K562 (cell line): ENCODE measurements around the gene MAD1L1. TPM values are rescaled to one million over a fixed set of nuclear protein-coding genes. Genes with fewer than 3 reads are reported as not detected.

Source experiments
- ATAC-seq: fragments of 200-7000 bp; cut with Tn5 transposase; 3 replicates; pipeline ENCODE4 v1.9.1; 2020; ENCODE audit warnings: moderate library complexity
- BruUV-seq: library from RNA; stranded (reverse); fragments of 400-500 nt; replicated peaks from 2 replicates; lab custom pipeline; 2021; lab: Mats Ljungman, UMichigan
- CTCF ChIA-PET: fragments of 300-600 bp; formaldehyde crosslinking; extraction: SDS; loops from one replicate; lab custom pipeline; 2021; ENCODE audit warnings: low intra/inter-chr PET ratio; lab: Yijun Ruan, JAX
- POLR2A ChIA-PET: fragments of 300-600, 350-650 bp; sonication (Branson Sonifier 250); formaldehyde crosslinking; extraction: SDS; loops from one replicate; lab custom pipeline; 2021; ENCODE audit warnings: antibody characterized with exemption, inconsistent platforms; lab: Yijun Ruan, JAX
- DNase-seq, 4 experiments: peaks; one replicate each; pipeline versions ENCODE4 v3.0.0 to v3.0.0-alpha.2; 2011 to 2018; ENCODE audit warnings: low spot score in 3 of 4, mixed read lengths in 3 of 4; ENCODE audit errors: extremely low read depth in 1 of 4
- FAIRE-seq: peaks from 2 replicates; lab custom pipeline; 2011; peaks lifted over from hg19 to GRCh38; lab: Jason Lieb, UNC
- H2AFZ ChIP-seq: 2 replicates; pipeline ENCODE4 v1.6.0; 2011; ENCODE audit warnings: low read depth, low read length, control low read depth, inconsistent platforms
- H3K27ac ChIP-seq: fragments of 200-600 bp; 3 replicates; pipeline ENCODE4 v1.8.0; 2011; ENCODE audit warnings: low read depth, mild to moderate bottlenecking, control low read depth, inconsistent platforms, low read length, moderate library complexity, mixed read lengths; ENCODE audit errors: extremely low read depth
- H3K27me3 ChIP-seq, 2 experiments: fragments of 300-600 bp in 1 of 2; 2 replicates in 1 of 2; 3 replicates in 1 of 2; pipeline versions ENCODE4 v1.6.0 to v1.8.0; 2011; ENCODE audit warnings: inconsistent platforms in 2 of 2, low read length in 2 of 2, mild to moderate bottlenecking in 1 of 2, mixed read lengths in 1 of 2, moderate library complexity in 1 of 2; ENCODE audit not compliant: control insufficient read depth in 2 of 2, insufficient read depth in 2 of 2
- H3K36me3 ChIP-seq: fragments of 300-600 bp; 3 replicates; pipeline ENCODE4 v1.8.0; 2011; ENCODE audit warnings: mild to moderate bottlenecking, low read length, inconsistent platforms; ENCODE audit not compliant: control insufficient read depth, insufficient read depth
- H3K4me1 ChIP-seq, 2 experiments: fragments of 200-600 bp in 1 of 2; replicated peaks in 1 of 2; 2 replicates in 1 of 2; 3 replicates in 1 of 2; pipeline versions ENCODE4 v1.5.1 to v1.8.0; 2011; ENCODE audit warnings: inconsistent platforms in 2 of 2, low read length in 2 of 2, mild to moderate bottlenecking in 1 of 2, mixed read lengths in 1 of 2, moderate library complexity in 1 of 2; ENCODE audit not compliant: control insufficient read depth in 2 of 2, insufficient read depth in 2 of 2
- H3K4me2 ChIP-seq: 2 replicates; pipeline ENCODE4 v1.6.1; 2011; ENCODE audit warnings: low read length, control low read depth, inconsistent platforms, mixed read lengths; ENCODE audit not compliant: insufficient read depth
- H3K4me3 ChIP-seq: fragments of 200-600 bp; sonication (generic), shearing (Covaris generic); 2 replicates; pipeline ENCODE4 v1.5.1; 2016; ENCODE audit warnings: control low read depth, inconsistent platforms
- H3K79me2 ChIP-seq: fragments of 200-600 bp; 3 replicates; pipeline ENCODE4 v1.8.0; 2011; ENCODE audit warnings: low read length, inconsistent platforms; ENCODE audit not compliant: control insufficient read depth, insufficient read depth
- H3K9ac ChIP-seq, 2 experiments: 2 replicates each; pipeline versions ENCODE4 v1.6.0 to v1.6.1; 2011; ENCODE audit warnings: low read depth in 2 of 2, low read length in 2 of 2, control low read depth in 1 of 2, inconsistent platforms in 1 of 2, mild to moderate bottlenecking in 1 of 2, mixed read lengths in 1 of 2; ENCODE audit not compliant: insufficient read depth in 1 of 2
- H3K9me1 ChIP-seq: one replicate; pipeline ENCODE4 v1.6.0; 2011; ENCODE audit warnings: inconsistent platforms, mild to moderate bottlenecking, low read length, moderate library complexity; ENCODE audit not compliant: control insufficient read depth, insufficient read depth
- H3K9me3 ChIP-seq: replicated peaks from 2 replicates; pipeline ENCODE4 v1.5.1; 2011; ENCODE audit warnings: low read depth, low read length, inconsistent platforms; ENCODE audit not compliant: control insufficient read depth, insufficient read depth
- H4K20me1 ChIP-seq: replicated peaks from 2 replicates; pipeline ENCODE4 v1.6.1; 2011; ENCODE audit warnings: low read length, inconsistent platforms, mixed read lengths; ENCODE audit not compliant: control insufficient read depth, insufficient read depth
- RBBP5 ChIP-seq: fragments of 200-600 bp; sonication (generic); IDR thresholded peaks from 2 replicates; pipeline ENCODE4 v1.6.1; 2012; ENCODE audit warnings: borderline replicate concordance, mild to moderate bottlenecking, low read length, control low read depth, inconsistent platforms; ENCODE audit not compliant: insufficient read depth, poor library complexity, severe bottlenecking
- TAF9B ChIP-seq: fragments of 450-650 bp; IDR thresholded peaks from 2 replicates; pipeline ENCODE4 v1.6.1; 2018; ENCODE audit warnings: mild to moderate bottlenecking; ENCODE audit not compliant: partially characterized antibody
- TCF3 ChIP-seq: sonication (generic); formaldehyde crosslinking; IDR thresholded peaks from 2 replicates; pipeline ENCODE4 v1.4.0; 2020; ENCODE audit warnings: mild to moderate bottlenecking, missing genetic modification reagents
- TSHZ1 ChIP-seq: fragments of 250-450 bp; sonication (Bioruptor Pico); IDR thresholded peaks from 2 replicates; pipeline ENCODE4 v1.4.0; 2020; ENCODE audit warnings: mild to moderate bottlenecking, moderate library complexity
- WGBS: fragments of 100-300 bp; shearing (Covaris generic); methylation state at CpG from one replicate; pipeline ENCODE4 v1.1.6; 2016; ENCODE audit warnings: low coverage, mixed read lengths; ENCODE audit not compliant: insufficient coverage; ENCODE audit errors: missing lambda C conversion rate; 5-methylcytosine and 5-hydroxymethylcytosine counted together
- in situ Hi-C: fragments of 300-500 bp; cut with MboI; formaldehyde crosslinking; loops from 4 replicates; pipeline ENCODE4 v1.15.0; 2018; ENCODE audit warnings: inconsistent platforms, mixed read lengths
- intact Hi-C: fragments of 100-400 bp; cut with micrococcal nuclease; formaldehyde crosslinking; loops from 2 replicates; pipeline ENCODE4 v1.14.2; 2022
- polyA plus RNA-seq, 8 experiments: library from polyadenylated mRNA; depleted of rRNA in 4 of 8; stranded (reverse) in 5 of 8; unstranded in 3 of 8; fragments of >200 nt; fragmentation: Nextera tagmentation in 2 of 8; fragmentation: Illumina TruSeq in 1 of 8; extraction: Ambion mirVana in 2 of 8; extraction: Trizol in 1 of 8; gene quantifications; 2 replicates each; pipeline versions ENCODE4 v1.2.1 to v1.2.3, GENCODE V29; 2011 to 2014; ENCODE audit warnings: inconsistent platforms in 1 of 8, missing spikeins in 1 of 8
- total RNA-seq, 7 experiments: library from RNA; depleted of rRNA in 6 of 7; stranded (reverse); fragments of >200 nt in 6 of 7; fragmentation: Illumina TruSeq in 2 of 7; extraction: Trizol in 2 of 7; gene quantifications; 2 replicates each; pipeline versions ENCODE4 v1.2.1 to v1.2.3, GENCODE V29; 2011 to 2021; ENCODE audit warnings: low replicate concordance in 1 of 7

MAD1L1 gene
- total and polyA plus RNA-seq, 9 of the 15 experiments (the other 6 are each of a cell fraction or from before 2014, with no cell fraction given), result 1.7 to 89.7 (median 18.0) TPM

GRCh38 chr7:2181077-2181854 is 51.5 kb downstream of the MAD1L1 start:
- no peak overlapping the region for H3K4me2 ChIP-seq
- 92% methylated on average over 13 of the region's 13 CpGs for WGBS
- FAIRE-seq, result no peak
- in situ Hi-C loops, result no loop called here
- no peaks in the 10 kb centered on the region for H3K27me3 ChIP-seq
- H3K9ac ChIP-seq, result no peak overlapping the region
- TF ChIP-seq RBBP5 (no peak), TCF3 (CRISPR knock-in tag) (no peak), TSHZ1 (CRISPR knock-in tag) (no peak), TAF9B (no peak)
- TF ChIP-seq, all 486 proteins: peak for 0
- CTCF ChIA-PET, result no interaction called here
- Histone ChIP-seq H4K20me1 (no peaks in the 10 kb centered on the region), H3K4me1 (no peaks in the 10 kb centered on the region), H3K79me2 (no peaks in the 10 kb centered on the region), H3K36me3 (peaks cover 27% of the 10 kb centered on the region; the same call in 1 of the 3 replicates), H2AFZ (no peak overlapping the region), H3K27ac (no peak overlapping the region), H3K4me3 (no peak overlapping the region), H3K9me1 (no peaks in the 10 kb centered on the region), H3K9me3 (no peaks in the 10 kb centered on the region)
- intact Hi-C loops, result no loop called here
- POLR2A ChIA-PET, result interaction anchor here (0.6 to 1.8 kb wide), 6 partner anchors 9 to 763 kb away, joined by 3 to 4 read pairs (median 4); no protein-coding TSS in a partner anchor
- DNase-seq (no peak), ATAC-seq (no peak)
- TSS peak; percentile 24 for BruUV-seq
